Tibial nerve (tissue), 4 donors: Measurements from ENCODE around the gene LBP.

ENCODE experiments used
- CTCF ChIP-seq, 5 experiments: fragments of 200-600 bp in 3 of 5; fragments of 450-650 bp in 2 of 5; sonication (generic) in 3 of 5; IDR thresholded peaks; one replicate each; pipeline ENCODE4 v1.5.1; 2016 to 2019; ENCODE audit warnings: antibody characterized with exemption in 5 of 5, mild to moderate bottlenecking in 3 of 5, moderate library complexity in 2 of 5
- EP300 ChIP-seq, 2 donors: sonication (generic); formaldehyde crosslinking; IDR thresholded peaks; one replicate each; pipeline ENCODE4 v1.6.1; 2017; ENCODE audit warnings: antibody characterized with exemption in 2 of 2, mild to moderate bottlenecking in 1 of 2
- POLR2A ChIP-seq, 2 donors: fragments of 450-650 bp; IDR thresholded peaks; one replicate each; pipeline ENCODE4 v1.6.1; 2017; ENCODE audit warnings: antibody characterized with exemption in 2 of 2, mild to moderate bottlenecking in 2 of 2, moderate library complexity in 2 of 2

DNA sequence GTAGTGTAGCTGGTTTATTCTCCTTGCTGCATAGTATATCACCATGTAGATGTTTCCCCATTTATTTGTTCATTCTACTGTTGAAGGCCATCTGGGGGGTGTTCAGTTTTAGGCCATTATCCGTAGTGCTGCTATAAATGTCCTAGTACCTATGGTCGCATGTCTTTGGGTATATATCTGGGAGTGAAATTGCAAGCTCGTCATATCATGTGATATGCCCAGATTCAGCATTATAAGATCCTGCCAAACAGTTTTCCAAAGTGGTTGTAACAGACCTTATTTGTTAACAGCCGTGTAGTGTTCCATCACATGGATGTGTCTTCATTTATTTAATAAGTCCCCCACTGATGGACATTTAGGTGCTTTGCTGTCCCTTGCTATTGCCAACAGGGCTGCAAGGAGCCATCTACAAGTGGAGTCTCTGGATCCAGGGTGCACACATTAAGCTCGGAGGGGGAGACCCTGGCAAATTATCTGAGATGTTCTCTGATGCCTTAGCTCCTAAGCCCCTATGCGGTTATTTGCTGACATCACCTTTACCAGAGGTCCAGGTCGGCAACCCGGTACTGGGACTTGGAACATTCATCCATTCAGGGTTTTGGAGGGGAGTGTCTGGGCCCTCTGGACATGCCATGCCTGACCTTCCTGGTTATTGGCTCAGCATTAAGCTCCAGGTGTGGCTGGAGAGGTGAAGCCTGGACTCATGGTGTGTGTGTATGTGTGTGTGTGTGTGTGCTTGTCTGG is 16.9 kb downstream of the LBP start:
- TF ChIP-seq POLR2A (IDR thresholded peaks at IDR 0.05) (no peak), CTCF (IDR thresholded peaks at IDR 0.05) (no peak), EP300 (IDR thresholded peaks at IDR 0.05) (no peak)
